Ureter (tissue), 1 donor: Measurements from ENCODE around the gene MYRIP. TPM values are rescaled to one million over a fixed set of nuclear protein-coding genes. Genes with fewer than 3 reads are reported as not detected.
"Not testable (repeated sequence)": the region's sequence is repeated elsewhere in the genome, so short reads cannot be mapped to it uniquely, and the experiment has no call there.

ENCODE experiments used
- DNase-seq: peaks from one replicate; pipeline ENCODE4 v3.0.0-alpha.2; 2020; ENCODE audit warnings: low spot score
- total RNA-seq: library from RNA; stranded (reverse); gene quantifications from one replicate; pipeline ENCODE4 v1.2.4, GENCODE V29; 2023
- donor health status: DM: yes; HTN: yes; CAD: no.

Gene MYRIP
- total RNA-seq, 1 donor from 2014 or later: 4.8 TPM

DNA sequence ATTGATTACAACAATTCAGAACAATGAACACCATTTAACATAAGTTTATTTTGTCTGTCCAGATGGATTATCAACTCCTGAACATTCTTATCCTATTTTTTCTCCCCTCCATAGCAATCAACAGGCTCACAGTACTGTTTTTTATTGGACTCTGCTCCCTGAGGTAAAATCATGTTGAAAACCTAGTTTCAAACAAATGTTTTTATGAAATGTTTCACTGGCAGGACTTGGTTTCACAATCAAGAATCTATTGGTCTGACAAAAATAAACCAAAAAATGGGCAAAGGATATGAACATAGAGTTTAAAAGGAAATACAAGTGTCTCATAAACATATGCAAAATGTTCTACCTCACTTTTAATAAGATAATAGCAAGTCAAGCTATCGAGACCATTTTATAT lies 2.6 kb upstream of the MYRIP start:
- DNase-seq: no peak

DNA sequence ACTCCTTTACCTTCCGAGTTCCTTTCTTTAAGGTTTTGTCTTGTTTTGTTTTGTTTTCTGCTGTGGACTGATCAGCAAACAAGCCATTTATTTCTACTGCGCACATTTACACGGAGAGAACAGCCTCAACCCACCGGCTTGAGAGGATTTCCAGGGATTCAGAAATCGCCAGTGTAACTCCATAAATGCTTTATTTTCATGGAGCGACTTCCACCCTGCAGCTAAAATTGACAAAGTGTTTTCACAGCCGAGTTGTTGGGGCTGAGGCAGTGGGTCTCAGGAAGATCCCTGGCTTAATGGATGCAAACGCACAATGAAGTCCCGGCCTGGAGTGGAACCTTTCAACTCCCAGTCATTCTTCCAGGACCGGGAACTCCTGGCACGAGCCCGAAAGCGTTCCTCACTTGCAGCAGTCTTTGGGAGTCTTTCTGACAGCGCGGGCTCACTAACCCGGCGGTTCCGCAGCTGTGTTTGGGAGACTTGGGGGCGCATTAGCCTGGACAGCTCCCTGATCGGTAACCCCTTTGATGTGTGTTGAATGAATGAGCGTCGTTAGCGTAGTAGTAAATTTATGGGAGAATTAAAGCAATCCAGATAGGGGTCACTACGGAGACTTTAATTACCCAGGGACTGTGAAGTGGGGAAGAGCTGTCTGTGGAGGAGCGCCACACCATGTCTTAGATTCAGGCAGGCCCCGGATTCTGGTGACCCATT lies 785 bp upstream of the MYRIP start:
- no peak for DNase-seq

DNA sequence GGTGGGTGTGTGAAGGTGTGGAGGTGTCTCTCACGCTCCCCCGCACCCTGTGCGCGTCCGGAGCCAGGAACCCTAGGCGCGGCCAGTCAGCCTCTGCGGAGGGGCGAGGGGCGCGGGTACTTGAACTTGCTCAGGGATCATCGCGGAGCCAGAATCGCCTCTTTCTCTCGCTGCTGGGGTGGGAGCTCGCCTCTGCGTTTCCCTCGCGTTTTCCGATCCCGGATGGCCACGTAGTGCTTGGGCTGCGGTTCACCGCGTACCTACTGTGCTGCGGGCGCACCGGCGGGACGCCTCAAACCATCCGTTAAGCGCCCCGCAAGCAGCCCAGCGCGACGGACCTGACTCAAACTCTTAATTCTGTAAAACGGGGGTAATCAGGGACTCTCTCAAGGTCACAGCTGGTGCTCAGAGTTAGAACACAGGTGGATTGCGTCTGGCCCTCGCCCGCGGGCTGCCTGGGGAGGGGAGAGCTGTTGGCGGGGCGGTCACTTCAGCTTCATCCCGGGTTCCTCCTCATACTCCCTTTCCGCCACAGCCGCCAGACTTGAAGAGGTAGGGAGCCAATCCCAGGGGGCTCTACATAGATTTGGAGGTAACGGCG lies 686 bp downstream of the MYRIP start:
- no peak for DNase-seq

DNA sequence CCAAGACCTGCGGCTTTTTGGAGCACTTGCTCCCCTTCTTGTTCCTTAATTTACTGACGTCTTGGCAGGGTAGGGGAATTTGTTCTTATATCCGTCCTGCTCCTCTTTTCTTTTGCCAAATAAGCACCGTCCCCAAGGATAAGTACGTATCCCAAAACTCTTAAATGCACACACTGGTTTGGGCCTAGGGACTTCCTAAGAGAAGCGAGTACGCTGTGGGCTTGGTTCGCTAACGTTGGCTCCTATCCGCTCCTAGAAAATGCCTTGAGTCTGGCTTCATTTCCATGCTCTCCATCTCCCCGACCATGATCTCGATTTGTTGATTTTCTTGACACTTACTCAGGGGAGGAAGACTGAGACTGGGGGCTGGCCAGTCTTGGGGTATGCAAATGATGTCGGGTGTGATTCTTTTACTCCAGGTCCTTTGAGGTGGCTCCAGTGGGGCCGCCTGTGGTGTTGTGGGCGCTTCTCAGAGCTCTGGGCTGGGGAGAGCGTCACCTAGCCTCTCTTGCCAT lies 1.3 kb downstream of the MYRIP start:
- DNase-seq: no peak

DNA sequence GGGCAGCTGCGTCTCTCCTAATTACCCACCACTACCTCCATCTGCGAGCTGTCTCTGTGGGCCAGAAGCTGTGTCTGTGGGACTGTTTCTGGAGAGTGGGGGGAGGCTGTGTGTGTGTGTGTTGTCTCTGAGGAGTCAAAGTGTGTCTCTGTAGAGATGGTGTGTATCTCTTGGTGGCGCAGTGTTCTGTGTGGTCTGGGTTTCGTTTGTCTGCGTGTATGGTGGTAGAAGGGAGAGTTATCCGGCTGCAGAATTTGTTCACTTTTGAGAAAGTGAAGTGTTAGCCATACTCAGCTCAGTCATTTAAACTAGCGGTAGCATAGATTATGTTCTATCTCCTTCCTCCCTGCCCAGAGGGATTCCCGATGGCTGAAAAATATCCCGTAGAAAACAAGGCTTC lies 2.2 kb downstream of the MYRIP start:
- DNase-seq: no peak

DNA sequence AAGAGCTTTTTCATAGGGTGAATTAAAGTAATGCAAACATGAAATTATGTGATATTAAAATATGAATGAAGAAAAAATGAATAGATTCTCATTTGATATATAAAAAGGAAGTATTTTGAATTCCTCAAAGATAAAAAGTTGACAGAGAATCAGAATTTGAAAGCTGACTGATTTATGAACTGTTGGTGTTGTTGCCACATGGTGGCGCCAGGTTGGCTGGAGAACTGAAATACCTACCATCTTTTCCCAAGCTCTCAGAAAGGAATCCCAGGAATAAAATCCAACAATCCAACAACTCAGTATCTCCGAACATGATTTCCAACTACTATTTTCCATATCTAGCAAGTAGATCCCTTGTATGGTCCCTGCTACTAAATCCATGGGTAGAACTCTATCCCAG lies 3.1 kb downstream of the MYRIP start:
- no peak for DNase-seq

DNA sequence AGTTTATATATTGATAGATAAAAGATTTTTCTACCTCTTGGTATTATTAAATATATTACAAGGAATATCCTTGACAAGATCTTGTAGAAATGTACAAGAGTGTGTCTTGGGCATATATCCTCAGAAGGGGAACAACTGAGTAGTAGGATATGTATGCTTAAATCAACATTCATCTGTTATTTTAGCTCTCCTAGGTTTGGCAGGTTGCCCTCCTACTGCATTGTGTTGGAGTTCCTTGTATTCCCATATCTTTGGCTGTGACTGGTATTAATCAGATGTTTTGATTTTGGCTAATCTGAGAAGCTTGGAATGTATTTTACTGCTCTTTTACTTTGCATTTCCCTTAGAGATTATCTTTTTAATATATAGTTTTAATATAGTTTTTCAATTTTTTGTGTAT lies 4.6 kb downstream of the MYRIP start:
- no peak for DNase-seq

DNA sequence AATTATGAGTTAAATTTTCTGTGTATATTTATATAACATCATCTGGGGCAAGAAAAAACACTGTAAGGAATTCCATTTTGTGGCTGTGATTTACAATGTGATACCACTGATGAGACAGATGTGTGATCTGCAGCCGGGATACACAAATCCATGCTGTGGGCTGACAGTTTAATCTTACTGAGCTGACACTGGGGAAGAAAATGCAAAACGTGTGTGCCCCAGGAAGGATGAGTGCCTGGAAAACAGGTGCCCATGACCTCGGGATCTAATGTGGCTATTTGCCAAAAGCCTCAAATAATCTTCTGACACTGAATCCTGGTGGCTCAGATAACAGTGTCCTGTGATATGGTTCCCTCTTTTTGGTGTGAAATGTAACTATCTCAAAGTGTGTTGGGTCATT lies 10.5 kb downstream of the MYRIP start:
- no peak for DNase-seq

DNA sequence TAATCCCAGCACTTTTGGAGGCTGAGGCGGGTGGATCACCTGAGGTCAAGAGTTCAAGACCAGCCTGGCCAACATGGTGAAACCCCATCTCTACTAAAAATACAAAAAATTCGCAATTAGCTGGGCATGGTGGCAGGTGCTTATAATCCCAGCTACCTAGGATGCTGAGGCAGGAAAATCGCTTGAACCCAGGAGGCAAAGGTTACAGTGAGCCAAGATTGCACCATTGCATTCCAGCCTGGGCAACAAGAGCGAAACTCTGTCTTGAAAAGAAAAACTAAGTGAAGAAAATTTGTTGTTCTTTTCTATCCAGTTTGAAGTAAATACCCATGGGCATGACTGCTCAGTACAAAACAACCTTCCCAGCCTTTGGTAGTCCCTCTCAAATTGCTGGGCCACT lies 24.4 kb downstream of the MYRIP start:
- DNase-seq: not testable (repeated sequence)

DNA sequence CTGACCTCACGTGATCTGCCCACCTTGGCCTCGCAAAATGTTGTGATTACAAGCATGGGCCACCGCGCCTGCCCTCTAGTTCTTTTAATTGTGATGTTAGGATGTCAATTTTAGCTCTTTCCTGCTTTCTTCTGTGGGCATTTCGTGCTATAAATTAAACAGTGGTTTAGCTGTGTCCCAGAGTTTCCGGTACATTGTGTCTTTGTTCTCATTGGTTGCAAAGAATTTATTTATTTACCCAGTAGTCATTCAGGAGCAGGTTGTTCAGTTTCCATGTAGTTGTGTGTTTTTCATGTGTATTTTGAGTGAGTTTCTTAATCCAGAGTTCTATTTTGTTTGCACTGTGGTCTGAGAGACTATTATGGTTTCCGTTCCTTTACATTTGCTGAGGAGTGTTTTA lies 30.1 kb downstream of the MYRIP start:
- DNase-seq: no peak

DNA sequence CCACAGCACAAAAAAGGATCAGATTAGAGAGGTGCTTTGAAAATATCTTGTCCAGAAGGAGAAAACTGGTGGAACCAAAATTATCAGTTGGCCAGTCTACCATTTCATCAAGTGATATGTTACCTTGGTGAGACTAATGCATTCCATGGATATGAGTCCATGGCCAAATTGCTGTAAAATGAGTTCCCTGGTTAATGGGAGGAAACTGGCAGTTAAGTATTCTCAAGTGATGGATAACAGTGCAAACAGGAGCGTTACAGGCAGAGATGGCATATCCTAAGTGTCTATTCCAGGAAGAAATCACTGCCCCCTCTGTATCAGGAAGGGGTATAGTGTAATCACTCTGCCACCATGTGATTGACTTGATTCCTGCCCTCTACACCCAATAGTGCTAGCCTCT lies 34.0 kb downstream of the MYRIP start:
- no peak for DNase-seq

DNA sequence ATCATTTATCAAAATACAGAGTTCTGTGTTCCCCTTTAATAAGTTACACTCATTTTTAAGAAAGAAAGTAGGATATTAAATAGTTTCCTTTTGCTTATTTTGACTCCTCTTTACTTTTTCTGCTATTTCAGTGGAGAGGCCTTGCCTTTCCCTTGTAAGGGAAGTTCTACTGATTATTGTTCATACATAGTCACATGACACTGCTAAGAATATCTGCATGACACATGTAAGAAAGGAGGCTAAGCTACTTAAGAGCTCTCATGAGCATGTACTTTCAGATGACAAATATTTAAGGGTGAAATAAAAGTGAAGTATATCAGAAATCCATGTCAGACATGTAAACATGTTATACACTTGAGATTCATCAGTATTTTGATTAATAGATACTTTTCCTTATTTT lies 39.0 kb downstream of the MYRIP start:
- DNase-seq: no peak

DNA sequence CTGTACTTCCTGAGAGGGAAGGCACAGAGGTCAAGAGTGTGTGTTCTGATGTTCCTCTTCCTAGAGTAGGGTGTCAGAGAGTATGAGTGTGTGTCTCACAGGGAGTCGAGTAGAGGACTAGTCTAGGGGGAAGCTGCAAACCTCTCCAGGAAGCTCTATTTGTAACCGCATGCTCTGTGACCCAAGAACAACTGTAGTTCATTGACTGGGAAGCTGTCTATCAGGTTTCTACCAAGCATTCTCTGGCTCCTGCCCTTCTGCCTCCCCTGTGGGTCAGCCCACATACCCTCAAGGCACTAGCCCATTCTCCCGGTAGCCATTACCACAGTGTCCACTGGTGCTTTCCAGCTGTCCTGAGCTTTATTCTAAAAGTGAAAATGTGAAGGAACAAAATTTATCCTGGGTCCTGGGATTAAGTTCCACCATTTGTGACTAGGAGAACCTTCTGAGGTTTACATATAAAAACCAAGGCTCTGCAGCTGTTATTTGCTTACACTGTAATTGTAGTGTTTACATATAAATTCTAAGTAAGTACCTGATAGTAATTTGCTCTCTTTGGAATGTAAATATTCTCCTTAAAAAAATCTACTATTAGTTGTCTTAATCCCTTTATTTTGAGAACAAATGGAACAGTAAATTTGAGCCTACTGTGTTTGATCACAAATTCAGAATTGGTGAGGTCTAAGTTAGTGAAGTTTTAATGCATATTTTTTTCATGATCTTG lies 40.7 kb downstream of the MYRIP start:
- DNase-seq: no peak

DNA sequence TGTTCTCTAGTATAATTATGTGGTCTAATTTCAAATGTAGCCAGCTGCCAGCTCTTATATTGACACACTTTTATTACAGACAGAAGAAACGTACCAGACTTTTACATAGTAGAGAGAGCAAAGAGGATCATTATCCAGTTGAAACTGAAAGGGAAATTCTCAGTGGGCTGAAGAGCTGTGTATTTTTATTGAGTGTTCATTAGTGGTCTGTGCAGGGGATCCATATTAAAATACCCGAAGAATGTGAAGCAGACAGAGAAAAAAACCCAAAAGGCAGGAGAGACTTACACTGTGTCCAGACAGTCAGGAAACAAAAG lies 41.3 kb downstream of the MYRIP start:
- no peak for DNase-seq

DNA sequence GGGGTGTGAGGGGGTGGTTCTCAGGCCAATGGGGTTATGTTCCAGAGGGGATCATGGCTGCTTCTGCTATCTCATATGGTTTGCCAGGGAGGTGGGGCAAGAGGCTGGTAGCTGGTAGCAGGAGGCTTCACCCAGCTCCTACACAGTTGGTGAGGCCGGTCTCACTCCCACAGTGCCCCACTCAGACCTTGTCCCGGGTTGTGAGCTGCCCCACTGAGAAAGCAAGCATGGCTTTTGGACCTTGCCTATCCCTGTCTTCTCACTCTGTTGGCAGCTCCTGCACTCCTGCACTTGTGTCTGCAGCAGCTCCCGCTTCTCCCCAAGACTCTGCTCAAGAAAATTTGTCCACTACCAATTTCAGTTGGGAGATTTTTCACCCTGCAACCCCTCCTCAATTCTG lies 46.1 kb downstream of the MYRIP start:
- DNase-seq: no peak

DNA sequence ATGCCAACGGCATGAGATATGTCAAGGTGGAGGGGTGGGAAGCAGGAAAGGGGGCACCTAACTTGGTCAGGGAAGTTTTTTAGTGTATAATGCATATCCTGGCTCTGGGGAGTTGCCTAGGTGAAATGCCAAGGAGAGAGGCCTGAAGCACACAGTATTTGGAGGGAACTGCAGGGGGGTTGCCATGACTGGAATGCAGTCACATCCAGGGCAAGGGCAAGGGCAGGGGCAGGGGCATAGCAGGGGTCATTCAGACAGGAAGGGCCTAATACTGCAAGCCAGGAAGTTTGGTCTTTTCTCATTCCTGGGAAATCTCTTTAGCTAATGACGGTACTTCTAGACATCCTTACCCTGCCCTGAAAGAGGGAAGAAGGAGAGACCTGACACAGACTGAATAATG lies 60.5 kb downstream of the MYRIP start:
- DNase-seq: no peak

DNA sequence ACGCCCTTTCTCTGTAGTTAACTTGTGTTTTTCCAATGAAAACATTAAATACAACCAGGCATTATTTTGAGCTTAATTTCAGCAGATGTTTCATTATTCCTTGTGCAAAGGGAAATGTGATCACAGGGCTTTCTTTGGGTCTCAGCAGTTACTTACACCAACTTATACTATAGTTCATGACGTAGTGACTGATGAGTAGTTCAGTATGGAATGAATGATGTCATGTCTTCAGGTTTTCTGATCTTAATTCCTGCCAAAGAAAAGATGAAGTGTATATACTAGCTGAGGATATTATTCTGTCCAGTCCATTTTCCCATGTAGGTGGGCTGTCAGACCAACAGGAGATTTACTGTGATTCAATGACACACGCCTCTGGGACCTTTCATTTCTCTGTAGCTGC lies 61.3 kb downstream of the MYRIP start:
- no peak for DNase-seq

DNA sequence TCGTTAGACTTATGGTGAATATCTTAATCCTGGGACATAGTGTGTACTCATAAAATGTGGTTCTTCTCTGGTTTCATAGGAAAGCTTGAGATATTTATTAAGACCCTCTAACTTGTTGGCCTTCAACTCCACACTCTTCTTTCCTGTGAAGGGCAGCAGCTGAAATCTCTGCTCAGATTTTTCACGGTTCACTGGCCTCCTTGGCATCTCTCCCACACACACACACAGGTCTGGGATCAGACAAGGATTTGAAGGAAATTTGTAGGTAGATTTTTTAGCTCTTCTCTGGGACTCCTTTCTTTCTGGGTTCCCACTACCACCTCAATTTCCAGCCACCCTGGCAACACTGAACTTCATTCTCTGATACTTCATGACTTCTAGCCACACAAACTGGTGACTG lies 70.2 kb downstream of the MYRIP start:
- no peak for DNase-seq

DNA sequence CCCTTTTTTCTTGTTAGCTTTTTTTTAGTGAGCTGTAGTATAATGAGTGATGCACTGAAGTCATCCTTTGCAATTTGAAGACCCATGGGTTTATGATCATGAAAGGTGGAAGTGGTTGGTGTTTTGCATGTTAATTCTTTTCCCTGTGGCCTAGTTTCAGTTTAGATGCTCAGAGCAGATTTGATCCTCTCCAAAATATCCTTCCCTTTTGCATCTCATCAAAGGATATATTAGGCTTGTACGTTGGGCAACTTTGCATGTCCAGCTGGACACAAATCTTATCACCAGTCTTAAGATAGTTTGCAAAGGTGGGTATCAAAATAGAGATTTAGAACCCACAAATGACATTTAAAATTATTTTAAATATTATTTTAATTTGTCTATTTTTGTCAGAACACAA lies 72.7 kb downstream of the MYRIP start:
- no peak for DNase-seq

DNA sequence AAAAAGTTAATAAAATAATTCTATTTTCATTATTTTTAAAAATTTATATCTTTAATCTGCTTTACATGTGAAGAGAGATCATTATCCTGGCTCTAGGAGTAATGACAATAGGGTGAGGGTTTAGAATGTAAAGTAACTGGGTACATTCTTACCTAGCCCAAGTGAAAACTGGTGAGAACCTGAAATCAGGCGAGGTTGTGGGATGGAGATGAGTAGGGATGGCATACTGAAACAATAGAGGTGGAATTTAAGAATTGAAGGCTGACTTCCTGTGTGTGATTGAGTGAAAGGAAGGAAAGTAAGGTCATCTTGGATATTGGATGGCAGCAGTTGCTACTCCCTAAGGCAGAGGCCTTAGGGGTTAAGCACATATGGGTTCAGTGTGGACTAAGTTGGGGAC lies 82.7 kb downstream of the MYRIP start:
- no peak for DNase-seq

DNA sequence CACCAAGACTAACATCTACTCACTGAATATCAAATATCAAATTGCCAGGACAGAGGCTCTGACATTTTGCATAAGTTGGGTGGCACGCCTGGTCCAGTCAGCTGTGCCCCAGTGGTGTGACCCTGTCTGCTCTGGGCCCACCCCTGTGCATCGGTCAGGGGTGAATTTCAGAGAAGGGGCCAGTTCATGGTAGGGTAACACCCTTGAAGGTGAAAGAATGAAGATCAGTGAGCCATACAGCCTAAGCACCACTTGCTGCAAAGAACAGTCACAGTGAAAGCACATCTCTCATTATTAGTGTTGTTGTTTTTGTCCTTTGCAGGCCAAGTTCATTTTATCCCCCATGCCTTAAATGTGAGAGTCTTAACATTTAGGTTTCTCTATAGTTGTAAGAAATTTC lies 86.8 kb downstream of the MYRIP start:
- no peak for DNase-seq

DNA sequence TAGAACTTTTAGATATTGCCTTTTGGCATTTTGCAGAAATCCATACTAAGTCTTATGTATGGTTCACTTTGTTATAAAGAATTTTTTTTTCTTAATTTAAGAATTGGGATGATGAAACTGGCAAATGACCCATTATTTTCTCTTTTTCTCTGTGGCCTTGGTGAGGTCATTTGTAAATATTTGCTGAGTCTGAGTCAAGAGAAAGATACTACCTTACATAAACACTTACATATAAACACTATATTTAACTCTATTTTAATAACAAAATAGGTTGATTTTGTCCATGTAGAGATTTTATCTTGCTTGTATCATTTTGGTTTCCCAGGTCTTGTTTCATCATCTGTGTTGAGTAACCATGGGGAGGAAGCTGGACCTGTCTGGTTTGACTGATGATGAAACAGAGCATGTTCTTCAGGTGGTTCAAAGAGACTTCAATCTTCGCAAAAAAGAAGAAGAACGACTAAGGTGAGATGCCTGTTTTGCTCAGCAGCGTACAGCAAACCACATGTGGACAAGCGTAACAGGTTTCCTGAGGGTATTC lies 91.1 kb downstream of the MYRIP start:
- no peak for DNase-seq

DNA sequence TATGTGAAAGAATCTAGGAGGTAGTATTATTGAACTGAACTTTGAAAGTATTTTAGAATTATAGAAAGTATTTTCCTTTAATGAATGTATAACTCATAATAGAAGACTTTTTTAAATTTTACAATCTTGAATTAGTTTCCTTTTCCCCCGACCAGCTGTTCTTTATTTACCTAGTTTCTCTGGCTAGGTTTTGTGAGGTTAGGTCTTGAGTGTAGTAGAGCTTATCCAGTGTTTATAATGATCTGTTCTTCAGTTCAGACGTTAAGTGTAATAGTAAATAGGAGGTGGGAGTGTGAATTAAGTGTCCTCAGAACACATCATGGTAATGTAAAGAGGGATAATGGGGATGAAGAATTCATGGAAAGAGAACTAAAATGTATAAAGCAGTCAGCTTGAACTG lies 93.8 kb downstream of the MYRIP start:
- no peak for DNase-seq
